K562 (cell line): ENCODE data around the gene ACY1. TPM values are rescaled to one million over a fixed set of nuclear protein-coding genes. Genes with fewer than 3 reads are reported as not detected.

Experiments used
- CBX2 ChIP-seq: fragments of 200-600 bp; sonication (generic); IDR thresholded peaks from one replicate; pipeline ENCODE4 v1.6.1; 2012; ENCODE audit warnings: mild to moderate bottlenecking, low read length, inconsistent platforms; ENCODE audit not compliant: insufficient read depth, poor library complexity, severe bottlenecking
- CEBPB ChIP-seq: fragments of 450-650 bp; IDR thresholded peaks from 2 replicates; pipeline ENCODE4 v1.6.1; 2016; ENCODE audit warnings: missing genetic modification characterization, missing compliant biosample characterization
- CREB3 ChIP-seq: fragments of 450-650 bp; conservative IDR thresholded peaks from 2 replicates; pipeline ENCODE4 v1.6.1; 2016; ENCODE audit warnings: missing genetic modification characterization, low read depth, mild to moderate bottlenecking, missing compliant biosample characterization, moderate library complexity
- EGR1 ChIP-seq: fragments of 450-650 bp; conservative IDR thresholded peaks from 2 replicates; pipeline ENCODE4 v1.6.1; 2017; ENCODE audit warnings: mild to moderate bottlenecking
- FOXM1 ChIP-seq, 2 experiments: fragments of 450-650 bp in 1 of 2; sonication (generic) in 1 of 2; formaldehyde crosslinking in 1 of 2; IDR thresholded peaks; 2 replicates each; pipeline versions ENCODE4 v1.6.1 to v1.9.0; 2017 to 2022; ENCODE audit warnings: low read depth in 2 of 2, mild to moderate bottlenecking in 2 of 2, missing genetic modification reagents in 1 of 2, moderate library complexity in 1 of 2
- HMGXB4 ChIP-seq: sonication (generic); formaldehyde crosslinking; IDR thresholded peaks from 2 replicates; pipeline ENCODE4 v1.8.1; 2023; ENCODE audit warnings: mild to moderate bottlenecking, missing genetic modification reagents
- KAT8 ChIP-seq: fragments of 450-650 bp; IDR thresholded peaks from 2 replicates; pipeline ENCODE4 v1.6.1; 2016; ENCODE audit warnings: low read depth, mild to moderate bottlenecking
- KDM4B ChIP-seq, 2 experiments: fragments of 450-650 bp in 1 of 2; sonication (generic) in 1 of 2; IDR thresholded peaks; 2 replicates each; pipeline ENCODE4 v1.6.1; 2016 to 2017; ENCODE audit warnings: borderline replicate concordance in 2 of 2, antibody characterized with exemption in 1 of 2, low read depth in 1 of 2, mild to moderate bottlenecking in 1 of 2
- MTA3 ChIP-seq: fragments of 450-650 bp; formaldehyde crosslinking; IDR thresholded peaks from 2 replicates; pipeline ENCODE4 v1.6.1; 2017; ENCODE audit warnings: mild to moderate bottlenecking, borderline replicate concordance
- NR2C2 ChIP-seq, 2 experiments: fragments of 200-800 bp in 1 of 2; sonication (Bioruptor generic) in 1 of 2; sonication (generic) in 1 of 2; formaldehyde crosslinking in 1 of 2; IDR thresholded peaks; 2 replicates each; pipeline versions ENCODE4 v1.6.1 to v1.8.0; 2016 to 2022; ENCODE audit warnings: mild to moderate bottlenecking in 1 of 2, missing compliant biosample characterization in 1 of 2, missing genetic modification characterization in 1 of 2, missing genetic modification reagents in 1 of 2
- POLR3G ChIP-seq: IDR thresholded peaks from 2 replicates; pipeline ENCODE4 v1.6.1; 2011; ENCODE audit not compliant: insufficient read length, insufficient replicate concordance; ENCODE audit errors: extremely low read depth
- SMARCB1 ChIP-seq: IDR thresholded peaks from 2 replicates; pipeline ENCODE4 v1.6.1; 2011; ENCODE audit warnings: improper control_type of control experiment, low read depth; ENCODE audit not compliant: insufficient read length
- TBL1XR1 ChIP-seq, 2 experiments: IDR thresholded peaks; 2 replicates each; pipeline ENCODE4 v1.6.1; 2012; ENCODE audit warnings: improper control_type of control experiment in 2 of 2, low read length in 2 of 2, mild to moderate bottlenecking in 1 of 2
- ZBTB43 ChIP-seq: sonication (generic); formaldehyde crosslinking; IDR thresholded peaks from 2 replicates; pipeline ENCODE4 v1.8.0; 2023; ENCODE audit warnings: mild to moderate bottlenecking, missing genetic modification reagents
- ZC3H4 ChIP-seq: sonication (generic); formaldehyde crosslinking; IDR thresholded peaks from 2 replicates; pipeline ENCODE4 v1.9.0; 2021; ENCODE audit warnings: missing genetic modification reagents, borderline replicate concordance
- ZNF217 ChIP-seq: sonication (generic); formaldehyde crosslinking; IDR thresholded peaks from 2 replicates; pipeline ENCODE4 v1.8.0; 2022; ENCODE audit warnings: mild to moderate bottlenecking, missing genetic modification reagents
- ZNF586 ChIP-seq: fragments of 450-650 bp; formaldehyde crosslinking; conservative IDR thresholded peaks from 2 replicates; pipeline ENCODE4 v1.4.0; 2020; ENCODE audit warnings: mild to moderate bottlenecking, moderate library complexity
- ZSCAN29 ChIP-seq: fragments of 450-650 bp; IDR thresholded peaks from 2 replicates; pipeline ENCODE4 v1.6.1; 2017
- polyA plus RNA-seq, 8 experiments: library from polyadenylated mRNA; depleted of rRNA in 4 of 8; stranded (reverse) in 5 of 8; unstranded in 3 of 8; fragments of >200 nt; fragmentation: Nextera tagmentation in 2 of 8; fragmentation: Illumina TruSeq in 1 of 8; extraction: Ambion mirVana in 2 of 8; extraction: Trizol in 1 of 8; gene quantifications; 2 replicates each; pipeline versions ENCODE4 v1.2.1 to v1.2.3, GENCODE V29; 2011 to 2014; ENCODE audit warnings: inconsistent platforms in 1 of 8, missing spikeins in 1 of 8
- total RNA-seq, 7 experiments: library from RNA; depleted of rRNA in 6 of 7; stranded (reverse); fragments of >200 nt in 6 of 7; fragmentation: Illumina TruSeq in 2 of 7; extraction: Trizol in 2 of 7; gene quantifications; 2 replicates each; pipeline versions ENCODE4 v1.2.1 to v1.2.3, GENCODE V29; 2011 to 2021; ENCODE audit warnings: low replicate concordance in 1 of 7
- TF ChIP-seq, protein P1 (sequence below): fragments of 450-650 bp; IDR thresholded peaks from 2 replicates; pipeline ENCODE4 v1.6.1; 2014; ENCODE audit warnings: low read depth, mild to moderate bottlenecking, moderate library complexity, borderline replicate concordance
- TF ChIP-seq, protein P2 (sequence below): fragments of 250-450 bp; sonication (Bioruptor Pico); IDR thresholded peaks from 2 replicates; pipeline ENCODE4 v1.6.1; 2021; ENCODE audit warnings: mild to moderate bottlenecking

Gene ACY1
- total and polyA plus RNA-seq, 9 of the 15 experiments (the other 6 are each of a cell fraction or from before 2014, with no cell fraction given), result 70.7 to 195 (median 123) TPM

DNA sequence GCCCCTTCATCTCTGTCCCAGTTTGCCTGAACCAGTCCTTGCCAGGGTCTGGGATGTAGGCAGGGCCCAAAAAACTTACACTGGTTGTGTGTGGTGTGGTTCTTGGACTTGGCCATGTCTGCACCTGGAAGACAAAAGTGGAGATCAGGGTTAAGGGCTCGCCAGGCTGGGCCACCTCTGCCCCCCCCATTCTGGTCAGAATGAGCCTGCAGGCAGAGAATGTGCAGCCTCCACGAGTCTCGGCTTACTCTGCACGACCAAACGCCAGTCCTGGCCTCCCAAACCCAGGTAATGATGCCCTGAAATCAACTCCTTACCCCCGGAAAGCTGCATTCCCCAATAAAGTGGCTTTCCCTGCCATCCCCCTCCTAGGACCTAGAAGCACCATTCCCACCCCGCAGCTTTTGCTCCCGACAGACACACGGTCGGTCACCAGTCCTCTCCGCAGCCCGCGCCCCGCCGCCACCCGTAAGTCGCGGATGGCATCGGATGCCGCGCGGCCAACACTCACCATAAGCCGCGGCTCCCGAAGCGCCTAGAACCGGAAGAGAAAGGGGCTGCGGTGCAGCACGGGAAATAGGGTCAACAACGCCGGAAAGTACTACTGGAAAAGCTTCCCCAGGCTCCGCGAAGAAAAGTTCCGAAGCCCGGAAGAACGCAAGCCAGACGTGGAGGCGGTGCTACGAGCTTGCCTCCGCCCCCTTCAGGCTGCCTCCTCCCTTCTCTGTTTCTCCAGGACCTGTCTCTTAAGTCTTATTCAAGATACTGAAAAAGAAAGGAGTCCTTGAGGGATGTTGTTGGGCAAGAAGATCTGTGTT lies 12.2 kb downstream of the ACY1 start, which contains the start of gene RPL29 (continued):
- TF ChIP-seq MTA3, result peak; percentile 88
- no peak for TF ChIP-seq ZSCAN29
- TF ChIP-seq KAT8, result peak; percentile 49; the same call in 1 of the 2 replicates
- TF ChIP-seq ZNF586, result no peak
- TF ChIP-seq TBL1XR1 (IDR thresholded peaks at IDR 0.05; ENCODE audit: low read length in 2 of 2), result peak in 1 of 2 experiments; percentile 60; a peak in 2 of 4 replicates
- TF ChIP-seq CBX2, result no peak
- no peak for TF ChIP-seq EGR1
- TF ChIP-seq ZC3H4 (CRISPR knock-in tag), result no peak
- TF ChIP-seq CEBPB, result no peak
- TF ChIP-seq, protein P1, sequence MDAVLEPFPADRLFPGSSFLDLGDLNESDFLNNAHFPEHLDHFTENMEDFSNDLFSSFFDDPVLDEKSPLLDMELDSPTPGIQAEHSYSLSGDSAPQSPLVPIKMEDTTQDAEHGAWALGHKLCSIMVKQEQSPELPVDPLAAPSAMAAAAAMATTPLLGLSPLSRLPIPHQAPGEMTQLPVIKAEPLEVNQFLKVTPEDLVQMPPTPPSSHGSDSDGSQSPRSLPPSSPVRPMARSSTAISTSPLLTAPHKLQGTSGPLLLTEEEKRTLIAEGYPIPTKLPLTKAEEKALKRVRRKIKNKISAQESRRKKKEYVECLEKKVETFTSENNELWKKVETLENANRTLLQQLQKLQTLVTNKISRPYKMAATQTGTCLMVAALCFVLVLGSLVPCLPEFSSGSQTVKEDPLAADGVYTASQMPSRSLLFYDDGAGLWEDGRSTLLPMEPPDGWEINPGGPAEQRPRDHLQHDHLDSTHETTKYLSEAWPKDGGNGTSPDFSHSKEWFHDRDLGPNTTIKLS, result peak; percentile 38; the same call in 1 of the 2 replicates
- TF ChIP-seq NR2C2 (CRISPR knock-in tag; IDR thresholded peaks at IDR 0.05), result peak; percentile 99
- TF ChIP-seq NR2C2 (tag; IDR thresholded peaks at IDR 0.05), result peak; percentile 99
- peak in 1 of 2 experiments; percentile 77; a peak in 1 of 4 replicates for TF ChIP-seq KDM4B (IDR thresholded peaks at IDR 0.05; ENCODE audit: borderline replicate concordance in 2 of 2, low read depth in 1 of 2)
- TF ChIP-seq FOXM1 (IDR thresholded peaks at IDR 0.05; ENCODE audit: low read depth), result no peak
- no peak for TF ChIP-seq FOXM1 (CRISPR knock-in tag; IDR thresholded peaks at IDR 0.05; ENCODE audit: low read depth)
- no peak for TF ChIP-seq SMARCB1
- TF ChIP-seq ZBTB43 (CRISPR knock-in tag), result no peak
- TF ChIP-seq CREB3 (tag), result no peak
- no peak for TF ChIP-seq POLR3G
- TF ChIP-seq ZNF217 (CRISPR knock-in tag), result no peak
- TF ChIP-seq HMGXB4 (CRISPR knock-in tag), result peak; percentile 48; the same call in 1 of the 2 replicates
- TF ChIP-seq, protein P2, sequence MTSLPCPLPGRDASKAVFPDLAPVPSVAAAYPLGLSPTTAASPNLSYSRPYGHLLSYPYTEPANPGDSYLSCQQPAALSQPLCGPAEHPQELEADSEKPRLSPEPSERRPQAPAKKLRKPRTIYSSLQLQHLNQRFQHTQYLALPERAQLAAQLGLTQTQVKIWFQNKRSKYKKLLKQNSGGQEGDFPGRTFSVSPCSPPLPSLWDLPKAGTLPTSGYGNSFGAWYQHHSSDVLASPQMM (CRISPR knock-in tag), result no peak
